Left ventricle myocardium inferior (tissue), 1 donor: ENCODE data around the gene STON2. TPM values are rescaled to one million over a fixed set of nuclear protein-coding genes. Genes with fewer than 3 reads are reported as not detected.

ENCODE experiments used
- DNase-seq: peaks from one replicate; pipeline ENCODE4 v3.0.0-alpha.2; 2020
- H3K27ac ChIP-seq: fragments of 200-600 bp; replicated peaks from 2 replicates; pipeline ENCODE4 v1.8.0; 2021
- H3K27me3 ChIP-seq: fragments of 200-600 bp; 2 replicates; pipeline ENCODE4 v1.8.0; 2021; ENCODE audit warnings: low read depth
- H3K36me3 ChIP-seq: fragments of 200-600 bp; 2 replicates; pipeline ENCODE4 v1.8.0; 2021
- H3K4me1 ChIP-seq: fragments of 200-600 bp; 2 replicates; pipeline ENCODE4 v1.8.0; 2021
- H3K4me3 ChIP-seq: fragments of 200-600 bp; 2 replicates; pipeline ENCODE4 v1.8.0; 2021; ENCODE audit warnings: mild to moderate bottlenecking, moderate library complexity
- H3K9me3 ChIP-seq: fragments of 200-600 bp; replicated peaks from 2 replicates; pipeline ENCODE4 v1.8.0; 2021
- CTCF ChIP-seq: fragments of 200-600 bp; IDR thresholded peaks from 2 replicates; pipeline ENCODE4 v1.8.0; 2021; ENCODE audit warnings: antibody characterized with exemption, mild to moderate bottlenecking, borderline replicate concordance
- intact Hi-C: fragments of 100-400 bp; cut with micrococcal nuclease; formaldehyde crosslinking; loops from one replicate; pipeline ENCODE4 v1.11.0; 2022
- total RNA-seq: library from RNA; stranded (reverse); fragmentation: NEBNext Ultra II Directional; extraction: Animal tissue kit (Norgen Biotek cat#: 25700); gene quantifications from one replicate; pipeline ENCODE4 v1.2.1, GENCODE V29; 2021
- donor health status: DM: no; HTN: yes; CAD: no; lungs with severe emphysema.

STON2 gene
- total RNA-seq, 1 donor from 2014 or later = 8.3 TPM

GRCh38 chr14:81416981-81417380 lies 16.9 kb upstream of the STON2 start:
- Histone ChIP-seq H3K4me3 (no peak overlapping the region), H3K36me3 (no peaks in the 10 kb centered on the region), H3K27me3 (no peaks in the 10 kb centered on the region), H3K9me3 (no peaks in the 10 kb centered on the region), H3K27ac (no peak overlapping the region), H3K4me1 (no peaks in the 10 kb centered on the region)
- intact Hi-C loops = no loop called here
- no peak for DNase-seq
- TF ChIP-seq CTCF = no peak

- Histone ChIP-seq H3K27me3 (no peaks in the 10 kb centered on the region), H3K4me1 (no peaks in the 10 kb centered on the region), H3K27ac (no peak overlapping the region), H3K4me3 (no peak overlapping the region), H3K9me3 (no peaks in the 10 kb centered on the region), H3K36me3 (no peaks in the 10 kb centered on the region)
- no peak for DNase-seq
- intact Hi-C loops = no loop called here
- no peak for TF ChIP-seq CTCF
Measured at GRCh38 chr14:81416194-81416952, 16.2 kb upstream of the STON2 start.

GRCh38 chr14:81415781-81416180 lies 15.7 kb upstream of the STON2 start:
- intact Hi-C loops = no loop called here
- TF ChIP-seq CTCF = no peak
- no peaks in the 10 kb centered on the region for H3K9me3 ChIP-seq
- H3K27ac ChIP-seq = no peak overlapping the region
- no peaks in the 10 kb centered on the region for H3K36me3 ChIP-seq
- no peaks in the 10 kb centered on the region for H3K4me1 ChIP-seq
- no peak overlapping the region for H3K4me3 ChIP-seq
- no peaks in the 10 kb centered on the region for H3K27me3 ChIP-seq
- no peak for DNase-seq

GRCh38 chr14:81414123-81414522 lies 14.0 kb upstream of the STON2 start:
- no peak overlapping the region for H3K27ac ChIP-seq
- H3K9me3 ChIP-seq = no peaks in the 10 kb centered on the region
- H3K4me3 ChIP-seq = no peak overlapping the region
- DNase-seq = no peak
- H3K27me3 ChIP-seq = peaks cover 3% of the 10 kb centered on the region
- H3K36me3 ChIP-seq = no peaks in the 10 kb centered on the region
- no peaks in the 10 kb centered on the region for H3K4me1 ChIP-seq
- intact Hi-C loops = no loop called here
- TF ChIP-seq CTCF = no peak

- Histone ChIP-seq H3K9me3 (no peaks in the 10 kb centered on the region), H3K27me3 (peaks cover 3% of the 10 kb centered on the region), H3K4me3 (no peak overlapping the region), H3K27ac (no peak overlapping the region), H3K4me1 (no peaks in the 10 kb centered on the region), H3K36me3 (no peaks in the 10 kb centered on the region)
- no peak for DNase-seq
- intact Hi-C loops = no loop called here
- TF ChIP-seq CTCF = no peak
Measured at GRCh38 chr14:81412779-81413178, 12.7 kb upstream of the STON2 start.
